NCI-H345 treated with DMSO at 0.1 percent for 48 hours (cell line): ENCODE data around the gene CDH23.

Experiments
- DNase-seq: peaks from one replicate; lab custom pipeline; 2025; ENCODE audit not compliant: unreplicated experiment; lab: John Stamatoyannopoulos, UW

The CDH23 gene

DNA sequence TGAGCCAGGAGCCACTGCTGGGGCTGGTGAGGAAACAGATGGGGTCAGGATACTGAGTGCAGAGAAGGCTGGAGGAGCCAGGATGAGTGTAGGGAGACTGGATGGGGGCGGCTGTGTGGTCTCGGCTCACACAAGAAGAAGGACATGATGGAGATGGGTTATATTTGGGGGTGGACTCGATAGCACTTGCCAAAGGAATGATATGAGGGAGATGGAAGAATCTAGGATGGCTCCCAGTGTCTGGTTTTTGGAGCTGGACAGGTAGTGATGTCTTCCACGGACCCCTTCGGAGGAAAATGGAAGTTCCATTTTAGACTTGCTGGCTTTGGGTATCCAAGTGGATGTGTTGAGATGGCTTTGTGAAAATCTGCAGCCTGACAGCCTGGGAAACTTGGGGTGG, 83.9 kb downstream of the CDH23 start:
- DNase-seq: no peak

DNA sequence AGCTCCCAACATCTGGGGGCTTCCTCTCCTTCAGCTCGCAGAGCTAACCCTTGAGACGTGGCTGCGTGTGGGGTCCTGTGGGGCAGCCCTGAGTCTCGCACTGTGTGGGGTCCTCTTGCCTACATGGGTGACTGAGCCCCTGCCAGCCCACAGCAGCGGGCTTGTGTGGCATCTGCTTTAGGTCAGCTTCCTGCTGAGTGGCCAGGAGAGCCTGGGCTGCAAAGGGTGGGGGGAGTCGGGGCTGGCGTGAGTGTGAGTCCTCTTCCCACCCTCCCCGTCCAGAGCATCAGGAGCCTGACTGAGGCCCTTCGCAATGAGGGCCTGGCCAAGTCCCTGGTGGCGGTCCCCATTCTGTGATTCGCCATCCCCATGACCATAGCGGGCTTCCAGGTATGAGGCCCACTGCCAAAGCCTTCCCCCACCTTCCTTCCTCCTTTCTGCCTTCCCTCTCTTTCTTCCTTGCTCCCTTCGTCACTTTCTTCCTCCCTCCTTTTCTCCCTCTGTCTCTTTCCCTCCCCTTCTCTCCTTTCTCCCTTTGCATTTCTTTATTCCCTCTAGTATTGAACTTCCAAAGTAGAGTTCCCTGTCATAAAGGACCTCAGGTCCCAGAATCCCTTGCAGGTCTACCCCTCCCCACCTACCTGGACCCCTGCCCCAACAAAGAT, 85.2 kb downstream of the CDH23 start:
- no peak for DNase-seq

DNA sequence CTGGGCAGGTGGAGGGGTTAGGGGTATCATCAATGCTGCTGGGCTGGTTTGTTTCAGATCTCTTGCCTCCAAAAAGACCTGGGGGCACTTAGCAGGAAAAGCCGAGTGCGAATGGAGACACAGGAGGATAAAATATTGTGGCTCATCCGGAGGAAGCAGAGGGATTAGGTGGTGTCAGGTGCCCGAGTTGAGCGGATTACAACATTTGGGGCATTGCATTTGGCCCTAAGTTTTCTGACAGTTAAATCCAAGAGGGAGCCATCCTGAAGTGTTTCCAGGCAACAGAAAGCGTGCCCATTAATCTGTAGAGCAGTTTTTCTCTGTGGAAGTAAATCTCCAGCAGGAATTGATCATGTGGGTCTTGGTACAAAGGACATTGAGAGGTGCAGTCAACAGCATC, 85.9 kb downstream of the CDH23 start:
- DNase-seq: no peak

DNA sequence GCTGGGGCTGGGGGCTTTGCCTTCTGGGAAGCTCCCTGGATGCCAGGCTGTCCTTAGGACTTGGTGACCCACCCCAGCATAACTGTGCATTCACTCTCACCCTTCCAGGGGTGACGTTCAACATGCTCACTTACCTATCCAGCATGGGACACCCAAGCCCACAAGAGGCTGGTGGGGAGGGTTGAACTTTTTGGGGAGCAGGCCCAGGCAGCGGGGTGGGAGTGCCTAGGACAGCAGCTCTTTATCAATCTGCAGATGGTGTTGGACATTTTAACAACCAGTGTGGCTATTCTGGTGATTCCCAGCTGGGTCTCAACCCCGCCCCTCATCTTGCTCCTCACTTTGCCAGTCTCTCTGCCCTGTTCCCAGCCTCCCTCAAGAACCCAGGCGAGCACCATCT, 86.4 kb downstream of the CDH23 start:
- DNase-seq: no peak

DNA sequence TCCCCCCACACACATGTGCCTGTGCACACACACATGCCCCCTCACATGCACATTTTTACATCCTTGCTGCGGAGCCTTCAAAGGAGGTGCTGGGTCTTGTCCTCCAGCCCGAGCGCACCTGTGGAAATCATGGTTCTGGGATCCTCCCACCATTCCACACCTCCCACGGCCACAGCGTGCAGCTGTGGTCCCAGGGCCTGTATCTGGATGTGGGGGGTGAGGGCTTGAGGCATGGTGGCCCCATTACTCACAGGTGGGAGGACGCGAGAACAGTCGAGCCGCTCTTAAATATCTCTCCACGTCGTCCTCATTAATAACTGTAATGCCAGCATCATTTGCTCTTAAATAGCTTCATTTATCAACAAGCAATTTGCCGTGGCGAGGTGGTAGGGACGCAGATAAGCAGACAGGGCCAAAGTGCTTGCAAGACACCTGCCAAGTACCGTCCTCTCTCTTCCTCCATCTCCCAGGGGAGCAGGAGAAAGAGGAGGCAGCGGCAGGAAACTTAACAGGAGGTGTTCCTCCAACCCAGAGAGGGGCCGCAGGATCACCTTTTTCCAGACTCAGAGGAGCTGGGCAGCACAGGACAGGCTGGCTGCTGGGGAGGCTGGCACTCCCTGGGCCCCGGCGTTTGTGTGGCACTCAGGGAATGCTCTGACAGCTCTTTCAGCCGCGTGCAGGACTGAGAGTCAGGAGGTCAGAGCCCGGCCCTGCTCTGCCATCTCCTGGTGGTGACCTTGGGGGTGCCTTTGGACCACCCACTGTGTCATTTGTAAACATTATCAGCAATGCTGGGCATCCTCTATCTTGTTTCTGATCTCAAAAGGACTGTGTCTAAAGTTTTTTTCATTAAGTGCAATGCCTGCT, 87.4 kb downstream of the CDH23 start:
- no peak for DNase-seq

DNA sequence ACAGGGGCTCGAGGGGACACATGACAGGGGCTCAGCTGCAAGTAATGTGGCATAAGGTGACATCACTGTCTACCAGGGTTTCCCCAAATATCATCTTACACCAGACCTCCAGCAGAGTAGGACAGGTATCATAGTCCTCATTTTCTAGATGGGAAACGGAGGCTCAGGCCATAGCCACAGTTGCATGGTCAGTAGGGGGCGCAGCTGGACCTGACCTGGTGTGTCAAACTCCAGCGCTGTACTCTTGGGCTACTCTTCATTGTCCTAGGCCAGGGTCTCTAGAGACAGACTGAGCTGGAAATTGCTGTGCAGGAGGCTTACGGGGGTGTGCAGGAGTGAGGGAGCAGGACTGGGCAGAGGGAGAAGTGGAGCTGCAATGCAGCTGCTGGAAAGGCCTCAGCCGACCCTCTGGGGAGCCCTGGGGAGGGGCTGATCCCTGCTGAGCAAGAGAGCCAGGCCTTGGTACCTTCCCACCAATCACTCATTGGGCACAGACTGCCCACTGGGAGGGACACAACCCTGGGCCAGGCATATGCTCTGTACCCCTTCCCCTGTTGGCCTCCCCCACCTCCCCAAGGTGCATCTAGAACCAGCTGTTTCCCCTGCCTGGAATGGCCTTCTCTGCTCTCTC, 89.9 kb downstream of the CDH23 start:
- no peak for DNase-seq

DNA sequence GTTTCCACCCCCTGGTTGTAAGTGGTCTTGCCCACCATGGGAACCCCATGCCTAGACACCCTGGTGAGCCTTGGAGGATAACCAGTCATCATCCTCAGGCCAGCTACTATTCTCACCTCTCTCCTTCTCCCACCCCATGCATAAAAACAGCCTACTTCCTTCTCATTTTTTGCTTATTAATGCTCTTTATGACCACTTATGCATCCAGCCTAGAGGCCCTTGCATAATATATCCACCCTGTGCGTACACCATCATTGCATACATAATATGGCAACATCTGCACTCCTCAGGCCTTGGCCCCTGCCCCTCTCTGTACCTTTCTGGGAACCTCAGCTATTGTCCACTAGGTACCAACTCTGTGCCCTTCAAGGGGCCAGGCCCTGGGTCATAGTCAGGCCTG, 91.0 kb downstream of the CDH23 start:
- no peak for DNase-seq

DNA sequence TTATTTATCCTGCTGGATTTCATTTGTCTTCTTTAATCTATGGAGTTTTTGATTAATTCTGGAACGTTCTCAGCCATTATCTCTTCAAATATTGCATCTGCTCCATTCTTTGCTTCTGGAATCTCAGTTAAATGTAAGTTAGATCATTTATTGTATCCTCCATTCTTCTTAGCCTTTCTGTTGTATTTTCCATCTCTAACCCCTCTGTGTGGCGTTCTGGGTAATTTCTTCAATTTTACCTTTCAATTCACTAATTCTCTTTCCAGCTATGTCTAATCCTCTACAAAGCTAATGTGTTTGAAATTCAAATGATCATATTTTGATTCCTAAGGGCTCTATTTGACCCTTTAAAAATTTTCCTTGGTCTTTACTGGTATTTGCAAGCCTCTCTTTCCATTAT, 92.4 kb downstream of the CDH23 start:
- no peak for DNase-seq

DNA sequence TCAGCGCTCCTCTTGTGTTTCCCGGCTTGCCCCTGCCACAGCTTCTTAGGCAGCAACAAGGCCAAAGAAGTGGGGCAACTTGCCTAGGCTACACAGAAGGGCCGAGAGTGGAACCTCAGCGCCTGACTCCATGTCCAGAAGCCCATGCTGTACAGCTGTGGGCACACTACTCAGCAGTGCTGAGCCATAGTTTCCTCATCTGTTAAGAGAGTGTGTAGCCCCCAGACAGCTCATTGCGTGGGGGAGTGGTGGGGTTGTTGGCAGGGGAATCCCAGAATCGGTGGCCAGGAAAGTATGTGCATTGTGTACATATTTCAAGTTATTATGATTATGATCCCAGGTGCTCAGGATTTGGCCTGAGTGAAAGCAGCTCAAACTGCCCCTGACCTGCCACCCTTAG, 96.2 kb downstream of the CDH23 start:
- no peak for DNase-seq

DNA sequence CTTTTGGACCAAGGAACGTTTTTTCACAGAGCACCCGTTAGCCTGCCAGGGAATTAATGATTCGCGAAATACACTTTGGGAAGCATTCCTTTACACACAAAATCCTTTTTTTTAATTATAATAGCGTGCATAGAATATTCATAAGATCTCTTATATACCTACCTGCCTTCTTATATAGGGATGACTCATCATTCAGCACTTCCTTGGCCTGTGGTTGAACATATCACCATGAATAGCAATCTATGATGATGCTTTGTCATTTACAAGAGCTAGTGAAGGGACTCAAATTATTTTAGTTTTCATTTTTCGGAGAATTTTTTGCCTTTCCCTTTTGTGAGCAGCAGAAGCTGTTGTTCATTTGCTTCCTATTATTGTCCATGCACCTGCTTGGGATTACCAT, 97.0 kb downstream of the CDH23 start:
- no peak for DNase-seq

DNA sequence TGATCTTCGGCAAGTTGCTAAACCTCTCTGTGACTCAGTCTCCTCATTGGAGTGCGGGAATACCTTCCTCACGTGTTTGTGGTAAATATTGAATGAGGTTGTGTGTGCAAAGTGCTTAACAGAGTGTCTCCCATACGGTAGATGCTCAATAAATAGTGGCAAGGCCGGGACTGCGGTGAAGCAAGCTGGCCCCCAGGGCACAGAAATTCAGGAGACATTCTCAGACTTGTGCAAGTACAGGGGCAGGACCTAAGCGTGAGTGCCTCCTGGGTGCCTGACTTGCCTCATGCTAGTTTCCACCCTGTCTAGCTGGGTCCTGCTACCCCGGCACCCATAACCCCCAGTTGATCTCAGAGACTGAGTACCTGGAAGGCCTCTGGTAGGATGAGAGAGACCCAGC, 97.8 kb downstream of the CDH23 start:
- no peak for DNase-seq

DNA sequence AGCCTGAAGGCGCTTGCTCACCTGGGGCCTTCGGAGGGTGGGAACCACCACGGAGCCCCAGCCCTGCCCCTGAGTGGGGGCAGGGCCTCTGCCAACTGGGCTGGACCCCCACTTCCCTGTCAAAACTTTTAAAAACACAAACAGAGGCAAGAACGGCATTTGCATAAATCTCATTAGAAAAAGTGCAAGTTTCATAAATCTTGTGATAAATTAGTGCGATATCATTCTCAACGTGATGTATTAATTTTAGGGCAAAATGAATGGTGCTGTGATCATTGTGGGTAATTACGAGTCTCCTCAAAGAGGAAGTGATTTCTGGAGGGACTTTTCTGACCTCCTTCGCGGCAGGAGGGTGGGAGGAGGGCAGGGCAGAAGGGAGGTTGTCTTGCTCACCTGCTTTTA, 98.3 kb downstream of the CDH23 start:
- no peak for DNase-seq

DNA sequence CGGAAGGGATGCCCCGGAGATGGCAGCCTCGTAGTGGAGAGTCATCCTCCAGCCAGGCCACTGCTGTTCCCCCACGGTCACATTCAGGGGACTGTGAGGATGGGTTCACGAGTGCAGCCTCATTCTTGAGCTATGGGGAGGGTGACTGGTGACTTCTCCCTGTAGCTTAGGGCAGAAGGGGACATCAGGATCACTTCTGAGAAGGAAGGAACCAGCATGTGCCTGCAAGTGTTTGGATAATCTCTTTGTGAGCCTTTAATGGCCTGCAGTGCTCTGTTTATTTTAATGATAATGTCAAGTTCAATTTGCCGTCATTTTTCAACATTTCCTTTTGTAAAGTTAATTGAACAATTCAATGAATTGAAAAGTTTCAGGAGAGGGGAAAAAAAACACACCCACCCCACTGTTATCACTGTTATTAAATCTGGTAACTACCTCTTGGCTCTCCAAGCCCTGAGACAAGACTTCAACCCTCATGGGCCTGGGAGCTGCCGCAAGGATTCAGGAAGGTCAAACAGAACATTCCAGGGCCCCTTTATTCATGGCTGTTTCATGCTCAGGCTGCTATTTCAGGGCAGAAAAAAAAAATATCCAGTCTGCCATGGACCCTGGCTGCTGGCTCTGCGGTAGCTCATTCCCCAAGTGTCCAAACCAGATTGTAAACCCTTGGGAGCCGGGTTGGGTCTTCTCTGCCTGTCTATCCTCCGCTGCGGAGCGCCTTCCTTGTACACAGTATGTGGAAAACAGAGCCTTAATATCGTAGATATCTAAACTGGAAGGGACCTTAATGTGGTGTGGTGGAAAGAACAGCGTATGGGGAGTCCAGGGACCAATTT, 100.4 kb downstream of the CDH23 start:
- DNase-seq: no peak

DNA sequence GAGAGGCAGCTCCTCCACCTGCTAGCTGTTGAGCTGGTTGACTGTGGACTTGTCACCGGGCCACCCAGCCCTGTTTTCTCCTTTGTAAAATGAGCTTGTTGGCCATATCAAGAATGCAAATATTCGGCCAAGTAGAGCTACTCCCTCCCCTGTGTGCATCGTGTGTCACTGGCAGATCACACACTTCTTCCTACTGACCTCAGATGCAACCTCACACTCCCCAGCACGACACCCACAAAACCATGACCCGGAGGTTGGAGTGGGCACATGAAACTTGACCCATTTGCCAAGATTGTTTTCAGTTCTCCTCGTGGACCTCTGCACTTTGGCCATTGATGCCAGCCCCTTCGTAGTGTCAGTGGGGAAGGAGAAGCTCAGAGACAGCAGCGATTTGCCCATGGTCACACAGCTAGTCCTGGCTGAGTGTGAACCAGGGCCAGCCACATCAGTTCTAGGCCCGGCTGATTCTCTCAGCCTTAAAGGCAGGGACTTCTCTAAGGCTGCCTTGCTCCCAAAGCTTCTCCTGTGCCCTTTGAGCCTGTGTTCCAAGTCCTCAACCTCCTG, 101.1 kb downstream of the CDH23 start:
- DNase-seq: no peak

DNA sequence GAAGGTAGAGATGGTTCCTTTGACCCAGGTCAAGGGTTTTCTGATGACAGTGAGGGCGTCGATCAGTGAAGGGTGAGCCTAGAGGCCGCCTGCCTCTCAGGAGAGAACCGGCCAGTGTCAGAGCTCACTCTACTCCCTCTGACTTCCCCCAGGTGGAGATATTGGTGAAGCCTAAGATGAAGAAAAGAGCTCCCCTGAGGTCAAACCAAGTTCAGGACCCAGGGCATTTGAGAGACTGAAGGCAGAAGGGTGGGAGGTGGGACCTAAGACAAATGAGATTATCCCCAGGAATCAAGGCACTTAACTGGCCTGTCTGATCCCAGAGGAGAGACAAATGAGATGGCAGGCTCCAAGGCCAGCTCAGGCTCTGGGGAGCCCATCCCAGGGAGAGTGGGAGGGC, 104.7 kb downstream of the CDH23 start:
- no peak for DNase-seq

DNA sequence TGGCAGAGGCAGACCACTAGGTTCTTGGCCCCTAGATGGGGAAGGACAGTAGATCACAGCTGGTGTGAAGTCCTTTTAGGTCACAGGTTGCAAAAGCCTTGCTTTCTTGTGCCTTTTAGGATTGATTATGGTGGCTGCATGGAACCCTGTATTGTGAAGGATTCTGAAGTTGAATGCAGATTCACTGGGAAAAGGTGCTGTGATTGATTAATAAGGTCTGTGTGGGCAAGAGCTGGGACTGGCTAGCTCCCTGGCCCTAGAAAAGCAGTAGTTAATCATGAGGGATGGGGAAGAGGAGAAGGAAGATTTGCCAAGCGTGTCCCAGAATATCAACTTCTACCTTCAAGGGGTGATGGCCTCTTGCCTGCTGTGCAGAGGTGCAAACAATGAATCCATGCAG, 105.5 kb downstream of the CDH23 start:
- DNase-seq: no peak

DNA sequence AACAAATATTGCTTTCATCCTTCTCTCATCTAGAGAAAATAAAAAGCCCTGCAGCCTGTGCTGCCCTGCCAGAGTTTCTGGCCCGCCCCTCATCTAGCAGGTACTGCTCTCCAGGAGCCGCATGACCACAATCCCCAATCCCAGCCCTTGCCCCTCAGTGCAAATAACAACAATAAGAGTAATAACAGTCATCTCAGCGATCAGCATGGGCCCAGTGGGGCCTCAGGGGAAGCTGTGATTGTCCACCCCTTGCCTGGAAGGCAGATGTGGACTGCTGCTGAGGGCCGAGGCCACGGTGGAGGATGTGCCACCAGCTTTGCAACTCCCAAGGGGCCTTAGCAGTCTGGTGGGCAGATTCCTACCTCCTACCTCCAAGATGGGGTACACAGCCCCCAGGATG, 106.1 kb downstream of the CDH23 start:
- DNase-seq: no peak

DNA sequence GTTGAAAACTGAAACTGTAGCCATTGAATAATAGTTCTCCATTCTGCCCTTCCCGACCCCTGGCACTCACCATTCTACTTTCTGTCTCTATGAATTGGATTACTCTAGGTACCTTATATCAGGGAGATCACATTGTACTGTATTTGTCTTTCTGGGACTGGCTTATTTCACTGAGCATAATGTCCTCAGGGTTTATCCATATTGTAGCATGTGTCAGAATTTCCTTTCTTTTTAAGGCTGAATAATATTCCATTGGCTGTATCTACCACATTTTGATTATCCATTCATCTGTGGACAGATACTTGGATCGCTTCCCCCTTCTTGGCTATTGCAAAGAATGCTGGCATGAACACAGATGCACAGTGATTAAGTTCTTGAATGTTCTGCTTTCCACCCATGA, 107.4 kb downstream of the CDH23 start:
- no peak for DNase-seq

DNA sequence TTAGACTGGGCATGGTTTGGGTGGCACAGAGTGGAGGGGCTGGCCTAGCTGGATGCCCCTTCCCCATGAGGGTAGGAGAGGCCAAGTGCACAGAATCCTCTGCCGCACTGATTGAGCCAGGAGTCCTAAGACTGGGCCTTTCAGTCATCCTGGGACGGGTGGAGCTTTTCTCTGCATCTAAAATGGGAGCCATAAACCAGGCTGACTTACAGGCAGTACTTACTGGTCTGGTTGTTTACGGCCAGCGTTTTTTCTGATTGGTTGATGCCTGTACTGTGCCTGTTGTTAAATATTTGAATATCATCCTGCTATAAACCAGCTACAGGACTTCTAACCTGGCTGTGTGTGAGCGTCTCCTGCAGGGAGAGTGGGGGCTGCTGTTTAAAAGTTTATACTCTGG, 107.8 kb downstream of the CDH23 start:
- no peak for DNase-seq

DNA sequence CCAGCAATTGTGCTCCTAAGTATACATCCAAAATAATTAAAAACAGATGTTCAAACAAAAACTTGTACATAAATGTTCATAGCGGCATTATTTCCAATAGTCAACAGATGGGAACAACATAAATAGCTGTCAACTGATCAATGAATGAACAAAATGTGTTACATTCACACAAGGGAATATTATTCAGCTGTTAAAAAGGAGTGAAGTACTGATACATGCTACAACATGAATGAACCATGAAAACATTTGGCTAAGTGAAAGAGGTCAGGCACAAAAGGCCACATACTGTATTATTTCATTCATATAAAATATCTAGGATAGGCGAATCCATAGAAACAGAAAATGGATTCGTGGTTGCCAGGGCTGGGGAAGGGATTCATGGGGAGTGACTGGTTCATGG, 109.1 kb downstream of the CDH23 start:
- no peak for DNase-seq

DNA sequence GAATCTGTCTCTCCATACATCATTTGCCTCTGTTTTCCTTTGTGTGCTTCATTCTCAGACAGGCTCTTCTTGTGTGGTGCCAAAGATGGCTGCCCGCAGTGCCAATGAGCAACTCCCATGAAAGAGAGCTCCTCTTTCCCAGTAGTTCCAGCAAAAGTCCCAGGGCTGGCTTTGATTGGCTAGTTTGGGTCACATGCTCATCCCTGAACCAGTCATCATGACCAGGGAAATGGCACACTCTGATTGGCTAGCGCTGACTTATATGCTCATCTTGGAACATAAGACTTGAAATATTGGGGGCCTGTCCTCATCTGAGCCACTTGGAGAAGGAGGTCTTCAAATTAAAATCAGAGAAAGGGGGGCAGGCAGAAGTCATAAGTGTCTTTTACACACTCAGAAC, 112.7 kb downstream of the CDH23 start:
- DNase-seq: no peak
